IMR-90 (cell line): ENCODE data around the gene GBF1. TPM values are rescaled to one million over a fixed set of nuclear protein-coding genes. Genes with fewer than 3 reads are reported as not detected.

ENCODE experiments used
- ATAC-seq: fragments of 200-7000 bp; cut with Tn5 transposase; 2 replicates; pipeline ENCODE4 v1.9.1; 2020; ENCODE audit warnings: low read depth, mild to moderate bottlenecking, moderate library complexity
- BruUV-seq: library from RNA; stranded (reverse); fragments of 400-500 nt; replicated peaks from 2 replicates; lab custom pipeline; 2021; lab: Mats Ljungman, UMichigan
- CTCF ChIA-PET: fragments of 300-600 bp; formaldehyde crosslinking; extraction: SDS; loops from one replicate; lab custom pipeline; 2021; ENCODE audit warnings: antibody characterized with exemption; lab: Yijun Ruan, JAX
- POLR2A ChIA-PET: fragments of 300-600 bp; sonication (Branson Sonifier 250); formaldehyde crosslinking; loops from one replicate; lab custom pipeline; 2022; ENCODE audit warnings: antibody characterized with exemption; ENCODE audit not compliant: unreplicated experiment; lab: Charles Lee
- DNase-seq: peaks from one replicate; pipeline ENCODE4 v3.0.0; 2013
- H2AFZ ChIP-seq: replicated peaks from 2 replicates; pipeline ENCODE3; 2013; ENCODE audit warnings: low read length, mild to moderate bottlenecking; ENCODE audit not compliant: poor library complexity
- H2AK5ac ChIP-seq: 2 replicates; pipeline ENCODE4 v1.6.1; 2013; ENCODE audit warnings: low read depth, low read length, inconsistent platforms
- H2AK9ac ChIP-seq: replicated peaks from 2 replicates; pipeline ENCODE3; 2013; ENCODE audit warnings: mild to moderate bottlenecking, low read depth, low read length, moderate library complexity; ENCODE audit not compliant: poor library complexity
- H2BK120ac ChIP-seq: 2 replicates; pipeline ENCODE4 v1.6.1; 2013; ENCODE audit warnings: low read depth, low read length, inconsistent platforms
- H2BK15ac ChIP-seq: 3 replicates; pipeline ENCODE4 v1.6.1; 2013; ENCODE audit warnings: low read depth, low read length, inconsistent platforms
- H2BK20ac ChIP-seq: 2 replicates; pipeline ENCODE4 v1.6.1; 2013; ENCODE audit warnings: low read depth, mild to moderate bottlenecking, inconsistent platforms, low read length, moderate library complexity
- H2BK5ac ChIP-seq: 2 replicates; pipeline ENCODE4 v1.6.1; 2013; ENCODE audit warnings: mild to moderate bottlenecking, low read depth, low read length, inconsistent platforms; ENCODE audit not compliant: poor library complexity, severe bottlenecking
- H3K14ac ChIP-seq: replicated peaks from 2 replicates; pipeline ENCODE4 v1.6.1; 2013; ENCODE audit warnings: low read depth, low read length, inconsistent platforms
- H3K18ac ChIP-seq: 2 replicates; pipeline ENCODE4 v1.6.1; 2013; ENCODE audit warnings: low read depth, low read length, control low read depth
- H3K23ac ChIP-seq: 2 replicates; pipeline ENCODE4 v1.6.1; 2013; ENCODE audit warnings: low read depth, low read length, inconsistent platforms
- H3K27ac ChIP-seq: 2 replicates; pipeline ENCODE4 v1.5.1; 2013; ENCODE audit warnings: mild to moderate bottlenecking, control low read depth, low read length; ENCODE audit not compliant: insufficient read depth
- H3K27me3 ChIP-seq: 2 replicates; pipeline ENCODE4 v1.6.1; 2013; ENCODE audit warnings: low read length; ENCODE audit not compliant: control insufficient read depth, insufficient read depth
- H3K36me3 ChIP-seq: 2 replicates; pipeline ENCODE4 v1.6.1; 2013; ENCODE audit warnings: low read length, mixed read lengths; ENCODE audit not compliant: control insufficient read depth, insufficient read depth
- H3K4ac ChIP-seq: 2 replicates; pipeline ENCODE4 v1.6.1; 2013; ENCODE audit warnings: low read depth, low read length, inconsistent platforms
- H3K4me1 ChIP-seq: 2 replicates; pipeline ENCODE4 v1.6.1; 2013; ENCODE audit warnings: low read length, mixed read lengths; ENCODE audit not compliant: control insufficient read depth, insufficient read depth
- H3K4me2 ChIP-seq: 2 replicates; pipeline ENCODE4 v1.6.1; 2013; ENCODE audit warnings: low read depth, mild to moderate bottlenecking, control low read depth, low read length, moderate library complexity
- H3K4me3 ChIP-seq: 2 replicates; pipeline ENCODE4 v1.5.1; 2013; ENCODE audit warnings: low read depth, mild to moderate bottlenecking, control low read depth, low read length, moderate library complexity; ENCODE audit not compliant: insufficient read depth
- H3K56ac ChIP-seq: 2 replicates; pipeline ENCODE4 v1.6.1; 2013; ENCODE audit warnings: low read length, inconsistent platforms; ENCODE audit not compliant: insufficient read depth; ENCODE audit errors: extremely low read depth
- H3K79me1 ChIP-seq, 2 experiments: 2 replicates each; pipeline ENCODE4 v1.6.1; 2013; ENCODE audit warnings: low read length in 2 of 2, inconsistent platforms in 1 of 2, low read depth in 1 of 2
- H3K9ac ChIP-seq: 2 replicates; pipeline ENCODE4 v1.6.1; 2013; ENCODE audit warnings: low read depth, low read length, control low read depth
- H3K9me1 ChIP-seq: 2 replicates; pipeline ENCODE4 v1.6.1; 2013; ENCODE audit warnings: low read length, inconsistent platforms; ENCODE audit not compliant: insufficient read depth
- H3K9me3 ChIP-seq: 2 replicates; pipeline ENCODE4 v1.6.1; 2013; ENCODE audit warnings: low read length; ENCODE audit not compliant: control insufficient read depth, insufficient read depth
- H4K20me1 ChIP-seq: 2 replicates; pipeline ENCODE4 v1.6.1; 2013; ENCODE audit warnings: low read length, inconsistent platforms; ENCODE audit not compliant: insufficient read depth
- H4K5ac ChIP-seq: 2 replicates; pipeline ENCODE4 v1.6.1; 2013; ENCODE audit warnings: mild to moderate bottlenecking, low read depth, low read length, control low read depth
- H4K8ac ChIP-seq, 2 experiments: 2 replicates each; pipeline ENCODE4 v1.6.1; 2013; ENCODE audit warnings: low read depth in 2 of 2, low read length in 2 of 2, control low read depth in 1 of 2, inconsistent platforms in 1 of 2
- H4K91ac ChIP-seq: 2 replicates; pipeline ENCODE4 v1.6.1; 2013; ENCODE audit warnings: low read depth, low read length, inconsistent platforms; ENCODE audit not compliant: insufficient read depth
- BHLHE40 ChIP-seq: fragments of 150-350 bp; IDR thresholded peaks from 2 replicates; pipeline ENCODE4 v1.6.1; 2016; ENCODE audit warnings: mild to moderate bottlenecking, low read depth, low read length
- CHD1 ChIP-seq: IDR thresholded peaks from 2 replicates; pipeline ENCODE4 v1.6.1; 2012; ENCODE audit warnings: low read depth, low read length, improper control_type of control experiment
- NFE2L2 ChIP-seq: fragments of 150-350 bp; IDR thresholded peaks from 2 replicates; pipeline ENCODE4 v1.6.1; 2016; ENCODE audit warnings: low read depth, mild to moderate bottlenecking, low read length
- RFX5 ChIP-seq: IDR thresholded peaks from 2 replicates; pipeline ENCODE4 v1.8.0; 2012; ENCODE audit warnings: low read depth, mild to moderate bottlenecking, low read length, moderate library complexity
- WGBS, 2 experiments: methylation state at CpG; one replicate each; pipeline versions ENCODE4 v1.1.5 to v1.1.7; 2013; ENCODE audit warnings: missing lambda C conversion rate in 2 of 2; ENCODE audit not compliant: insufficient read length in 1 of 2; ENCODE audit errors: extremely low coverage in 2 of 2; 5-methylcytosine and 5-hydroxymethylcytosine counted together
- dilution Hi-C: fragments of 300-500 bp; cut with HindIII; formaldehyde crosslinking; loops from one replicate; pipeline ENCODE4 v1.14.3; 2018; ENCODE audit warnings: low sequenced_read_pairs; ENCODE audit not compliant: unreplicated experiment
- in situ Hi-C: fragments of 300-500 bp; cut with MboI; formaldehyde crosslinking; loops from 3 replicates; pipeline ENCODE4 v1.14.3; 2019; ENCODE audit warnings: low sequenced_read_pairs, inconsistent platforms, mixed read lengths
- intact Hi-C: fragments of 100-400 bp; cut with micrococcal nuclease; formaldehyde crosslinking; loops from 2 replicates; pipeline ENCODE4 v1.10.0; 2022
- polyA plus RNA-seq, 3 experiments: library from polyadenylated mRNA; depleted of rRNA; stranded (reverse); fragments of >200 nt; gene quantifications; 2 replicates each; pipeline ENCODE4 v1.2.3, GENCODE V29; 2012; ENCODE audit warnings: low replicate concordance in 1 of 3
- total RNA-seq: library from RNA; depleted of rRNA; stranded (reverse); fragments of >200 nt; gene quantifications from 2 replicates; pipeline ENCODE4 v1.2.3, GENCODE V29; 2012
- TF ChIP-seq, protein P1 (sequence below): conservative IDR thresholded peaks from 2 replicates; pipeline ENCODE4 v1.5.1; 2012; ENCODE audit warnings: mild to moderate bottlenecking, low read depth, low read length, improper control_type of control experiment
- TF ChIP-seq, protein P2 (sequence below): fragments of 150-350 bp; IDR thresholded peaks from 2 replicates; pipeline ENCODE4 v1.6.1; 2016; ENCODE audit warnings: low read depth, mild to moderate bottlenecking, low read length, moderate library complexity, borderline replicate concordance

The GBF1 gene
- total and polyA plus RNA-seq, 2 of the 4 experiments (the other 2 are of a cell fraction), result 38.7 to 40.1 TPM

DNA sequence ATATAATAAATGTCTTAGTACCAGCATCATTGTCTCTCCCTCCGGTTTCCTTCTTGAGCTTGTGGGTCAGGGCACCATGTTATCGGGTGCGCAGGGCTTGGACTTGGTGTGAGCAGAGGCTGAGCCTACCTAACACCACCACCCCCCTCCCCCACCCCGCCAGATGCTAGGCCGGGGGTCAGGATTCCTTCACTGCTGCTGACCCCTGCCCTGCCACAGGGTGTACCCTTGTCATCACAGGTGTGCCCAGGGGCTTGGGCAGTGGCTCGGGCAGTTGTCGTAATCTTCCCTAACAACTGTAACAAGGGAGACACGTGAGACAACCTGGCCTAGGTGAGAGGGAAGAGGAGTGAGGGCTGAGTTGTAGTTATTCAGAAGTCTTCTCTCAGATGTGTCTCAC is 137.5 kb downstream of the GBF1 start:
- H3K4me3 ChIP-seq, result no peak overlapping the region
- H3K36me3 ChIP-seq, result peaks cover 45% of the 10 kb centered on the region
- H4K8ac ChIP-seq, result no peak overlapping the region
- H3K27me3 ChIP-seq, result no peaks in the 10 kb centered on the region
- H3K9me3 ChIP-seq, result no peaks in the 10 kb centered on the region
- H3K18ac ChIP-seq, result no peak overlapping the region
- no peak overlapping the region for H3K4ac ChIP-seq
- no peak overlapping the region for H3K27ac ChIP-seq
- ATAC-seq (no peak), DNase-seq (no peak)
- H2BK15ac ChIP-seq, result no peak overlapping the region
- no peak overlapping the region for H2AK5ac ChIP-seq
- ChIA-PET CTCF (no interaction called here), POLR2A (no interaction called here)
- no peak overlapping the region for H3K23ac ChIP-seq
- dilution Hi-C loops, result no loop called here
- no peak overlapping the region for H3K9ac ChIP-seq
- H4K20me1 ChIP-seq, result peaks cover 4% of the 10 kb centered on the region; the same call in 1 of the 2 replicates
- no peaks in the 10 kb centered on the region; a peak in 1 of 4 replicates for H3K79me1 ChIP-seq
- H2AK9ac ChIP-seq, result peak overlapping the region; percentile 82
- H3K9me1 ChIP-seq, result no peaks in the 10 kb centered on the region
- H2AFZ ChIP-seq, result no peak overlapping the region
- H3K4me1 ChIP-seq, result peaks cover 3% of the 10 kb centered on the region; the same call in 1 of the 2 replicates
- intact Hi-C loops, result no loop called here
- TF ChIP-seq BHLHE40 (no peak), CHD1 (no peak), RFX5 (no peak), NFE2L2 (no peak)
- TF ChIP-seq, protein P1, sequence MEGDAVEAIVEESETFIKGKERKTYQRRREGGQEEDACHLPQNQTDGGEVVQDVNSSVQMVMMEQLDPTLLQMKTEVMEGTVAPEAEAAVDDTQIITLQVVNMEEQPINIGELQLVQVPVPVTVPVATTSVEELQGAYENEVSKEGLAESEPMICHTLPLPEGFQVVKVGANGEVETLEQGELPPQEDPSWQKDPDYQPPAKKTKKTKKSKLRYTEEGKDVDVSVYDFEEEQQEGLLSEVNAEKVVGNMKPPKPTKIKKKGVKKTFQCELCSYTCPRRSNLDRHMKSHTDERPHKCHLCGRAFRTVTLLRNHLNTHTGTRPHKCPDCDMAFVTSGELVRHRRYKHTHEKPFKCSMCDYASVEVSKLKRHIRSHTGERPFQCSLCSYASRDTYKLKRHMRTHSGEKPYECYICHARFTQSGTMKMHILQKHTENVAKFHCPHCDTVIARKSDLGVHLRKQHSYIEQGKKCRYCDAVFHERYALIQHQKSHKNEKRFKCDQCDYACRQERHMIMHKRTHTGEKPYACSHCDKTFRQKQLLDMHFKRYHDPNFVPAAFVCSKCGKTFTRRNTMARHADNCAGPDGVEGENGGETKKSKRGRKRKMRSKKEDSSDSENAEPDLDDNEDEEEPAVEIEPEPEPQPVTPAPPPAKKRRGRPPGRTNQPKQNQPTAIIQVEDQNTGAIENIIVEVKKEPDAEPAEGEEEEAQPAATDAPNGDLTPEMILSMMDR, result no peak
- TF ChIP-seq, protein P2, sequence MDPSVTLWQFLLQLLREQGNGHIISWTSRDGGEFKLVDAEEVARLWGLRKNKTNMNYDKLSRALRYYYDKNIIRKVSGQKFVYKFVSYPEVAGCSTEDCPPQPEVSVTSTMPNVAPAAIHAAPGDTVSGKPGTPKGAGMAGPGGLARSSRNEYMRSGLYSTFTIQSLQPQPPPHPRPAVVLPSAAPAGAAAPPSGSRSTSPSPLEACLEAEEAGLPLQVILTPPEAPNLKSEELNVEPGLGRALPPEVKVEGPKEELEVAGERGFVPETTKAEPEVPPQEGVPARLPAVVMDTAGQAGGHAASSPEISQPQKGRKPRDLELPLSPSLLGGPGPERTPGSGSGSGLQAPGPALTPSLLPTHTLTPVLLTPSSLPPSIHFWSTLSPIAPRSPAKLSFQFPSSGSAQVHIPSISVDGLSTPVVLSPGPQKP, result no peak
- no peak overlapping the region for H2BK20ac ChIP-seq
- WGBS, 2 experiments, result no CpG with 5 or more reads among the region's 8 CpGs
- no peak overlapping the region for H3K14ac ChIP-seq
- H2BK5ac ChIP-seq, result no peak overlapping the region
- H4K91ac ChIP-seq, result no peak overlapping the region
- H3K56ac ChIP-seq, result no peak overlapping the region
- no peak overlapping the region for H4K5ac ChIP-seq
- BruUV-seq, result no TSS peak
- in situ Hi-C loops, result no loop called here
- no peak overlapping the region for H2BK120ac ChIP-seq
- H3K4me2 ChIP-seq, result no peak overlapping the region
